Activated T-helper 2 cell treated with anti-CD3 and anti-CD28 coated beads, Interferon-gamma antibody, Interleukin-2, Interleukin-4, amounts not matched to agents 10 μg/mL and 5 μg/mL and 100 μg/mL, durations not matched to agents 14 hours and 24 hours and 36 hours (primary cell): Measurements from ENCODE around the gene CCDC171. TPM values are rescaled to one million over a fixed set of nuclear protein-coding genes. Genes with fewer than 3 reads are reported as not detected.
"Not testable (repeated sequence)": the region's sequence is repeated elsewhere in the genome, so short reads cannot be mapped to it uniquely, and the experiment has no call there.

Experiments used
- DNase-seq: peaks from one replicate; pipeline ENCODE4 v3.0.0; 2021; ENCODE audit warnings: low spot score
- H3K27ac Mint-ChIP-seq: one replicate; pipeline ENCODE4 v1.8.0; 2021; ENCODE audit warnings: mixed read lengths
- H3K27me3 Mint-ChIP-seq: one replicate; pipeline ENCODE4 v1.8.0; 2021; ENCODE audit warnings: low read depth, mixed read lengths
- H3K36me3 Mint-ChIP-seq: one replicate; pipeline ENCODE4 v1.8.0; 2021; ENCODE audit warnings: low read depth, mixed read lengths
- H3K4me1 Mint-ChIP-seq: one replicate; pipeline ENCODE4 v1.8.0; 2021; ENCODE audit warnings: low read depth, mixed read lengths
- H3K4me3 Mint-ChIP-seq: one replicate; pipeline ENCODE4 v1.8.0; 2021; ENCODE audit warnings: low read depth, mild to moderate bottlenecking, moderate library complexity, mixed read lengths
- H3K9me3 Mint-ChIP-seq: one replicate; pipeline ENCODE4 v1.8.0; 2021; ENCODE audit warnings: mixed read lengths
- intact Hi-C: fragments of 100-400 bp; cut with micrococcal nuclease; formaldehyde crosslinking; loops from one replicate; pipeline ENCODE4 v1.15.1; 2023
- total RNA-seq: library from RNA; stranded (reverse); gene quantifications from 2 replicates; pipeline ENCODE4 v1.2.3, GENCODE V29; 2022

The CCDC171 gene
- total RNA-seq, 1 donor from 2014 or later = 1.8 TPM

DNA sequence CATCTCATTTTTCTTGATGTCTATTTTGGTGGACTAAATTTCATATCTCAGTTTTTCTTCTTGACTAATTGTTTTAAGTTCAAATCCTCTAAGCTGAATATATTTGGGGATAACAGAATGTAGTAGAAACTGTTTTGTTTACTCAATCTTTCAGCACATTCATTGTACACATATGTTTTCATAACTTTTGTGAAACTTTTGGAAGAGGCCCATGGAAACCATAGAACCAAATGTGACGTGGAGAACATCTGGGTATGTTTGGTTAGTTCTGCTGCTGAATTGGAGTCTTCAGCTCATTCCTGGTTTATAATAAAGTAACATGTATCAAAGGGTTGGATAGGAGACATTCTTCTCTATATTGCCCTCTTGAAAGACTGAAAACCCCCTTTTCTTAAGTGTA is 88.4 kb downstream of the CCDC171 start:
- no peak for DNase-seq
- no peak overlapping the region for H3K27ac Mint-ChIP-seq
- no peaks in the 10 kb centered on the region for H3K4me1 Mint-ChIP-seq
- H3K36me3 Mint-ChIP-seq = no peaks in the 10 kb centered on the region
- peaks cover 1% of the 10 kb centered on the region for H3K27me3 Mint-ChIP-seq
- intact Hi-C loops = no loop called here
- no peak overlapping the region for H3K4me3 Mint-ChIP-seq
- H3K9me3 Mint-ChIP-seq = no peaks in the 10 kb centered on the region

DNA sequence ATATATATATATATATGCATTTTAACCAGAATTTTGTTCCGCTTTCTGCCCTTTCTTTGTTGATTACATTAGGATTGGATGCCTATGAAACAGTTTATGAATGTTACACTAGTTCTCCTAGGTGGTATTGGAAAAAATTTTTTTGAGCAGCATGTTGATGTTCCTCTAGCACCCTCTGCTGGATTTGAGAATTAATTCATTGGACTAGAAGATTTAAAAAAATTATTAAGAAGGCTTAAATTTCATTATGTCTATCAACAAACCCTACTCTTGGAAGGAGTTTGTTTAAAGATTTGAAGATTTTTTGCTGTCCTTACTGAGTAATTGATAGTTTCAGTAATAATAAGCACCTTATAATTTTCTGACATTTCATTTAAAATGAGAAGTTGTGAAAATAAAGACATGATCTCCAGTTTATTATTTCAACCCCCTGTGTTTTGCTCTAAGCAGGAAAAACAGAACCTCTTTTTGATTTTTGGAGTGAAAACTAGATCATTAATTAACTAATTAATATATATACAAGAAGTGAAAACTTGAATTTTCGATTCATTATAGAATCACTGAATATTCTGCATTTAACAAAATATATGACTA is 89.6 kb downstream of the CCDC171 start:
- no peak for DNase-seq
- intact Hi-C loops = no loop called here
- Mint-ChIP-seq H3K27me3 (peaks cover 1% of the 10 kb centered on the region), H3K27ac (no peak overlapping the region), H3K36me3 (no peaks in the 10 kb centered on the region), H3K9me3 (no peaks in the 10 kb centered on the region), H3K4me3 (no peak overlapping the region), H3K4me1 (no peaks in the 10 kb centered on the region)

DNA sequence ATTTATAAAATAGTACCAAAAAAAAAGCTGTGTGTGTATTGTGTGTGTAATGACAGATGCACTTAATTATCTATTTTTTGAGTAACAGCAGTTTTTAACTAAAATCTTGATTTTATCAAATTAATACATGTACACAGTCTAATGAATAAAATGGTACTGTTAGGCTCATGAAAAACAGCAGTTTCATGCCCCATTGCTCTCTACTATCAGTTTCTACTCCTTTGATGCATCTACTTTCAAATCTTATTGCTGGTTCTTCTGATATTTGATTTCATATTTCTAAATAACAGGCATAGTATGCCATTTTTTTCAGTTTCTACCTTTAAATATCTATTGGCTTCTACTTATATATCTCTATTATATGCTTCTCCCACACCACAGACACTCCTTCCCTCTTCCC is 117.4 kb downstream of the CCDC171 start:
- Mint-ChIP-seq H3K9me3 (no peaks in the 10 kb centered on the region), H3K27ac (no peak overlapping the region), H3K36me3 (no peaks in the 10 kb centered on the region), H3K27me3 (no peaks in the 10 kb centered on the region), H3K4me1 (no peaks in the 10 kb centered on the region), H3K4me3 (no peak overlapping the region)
- intact Hi-C loops = no loop called here
- no peak for DNase-seq

DNA sequence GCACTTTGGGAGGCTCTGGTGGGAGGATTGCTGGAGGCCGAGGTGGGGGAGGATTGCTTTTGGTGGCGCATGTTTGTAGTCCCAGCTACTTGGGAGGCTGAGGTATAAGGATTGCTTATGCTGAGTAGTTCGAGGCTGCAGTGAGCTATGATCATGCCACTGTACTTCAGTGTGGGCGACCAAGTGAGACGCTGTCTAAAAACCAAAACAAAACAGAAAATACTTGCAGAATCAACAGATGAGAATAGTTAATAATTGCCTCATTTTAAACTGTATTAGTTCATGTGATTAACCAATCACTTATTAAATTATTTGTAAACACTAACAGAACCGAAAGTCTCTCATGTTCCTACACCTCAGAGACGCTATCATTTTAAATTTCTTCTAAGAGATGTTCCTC is 118.1 kb downstream of the CCDC171 start:
- Mint-ChIP-seq H3K36me3 (no peaks in the 10 kb centered on the region), H3K4me1 (no peaks in the 10 kb centered on the region), H3K27me3 (no peaks in the 10 kb centered on the region), H3K9me3 (no peaks in the 10 kb centered on the region), H3K27ac (no peak overlapping the region), H3K4me3 (no peak overlapping the region)
- intact Hi-C loops = no loop called here
- no peak for DNase-seq

DNA sequence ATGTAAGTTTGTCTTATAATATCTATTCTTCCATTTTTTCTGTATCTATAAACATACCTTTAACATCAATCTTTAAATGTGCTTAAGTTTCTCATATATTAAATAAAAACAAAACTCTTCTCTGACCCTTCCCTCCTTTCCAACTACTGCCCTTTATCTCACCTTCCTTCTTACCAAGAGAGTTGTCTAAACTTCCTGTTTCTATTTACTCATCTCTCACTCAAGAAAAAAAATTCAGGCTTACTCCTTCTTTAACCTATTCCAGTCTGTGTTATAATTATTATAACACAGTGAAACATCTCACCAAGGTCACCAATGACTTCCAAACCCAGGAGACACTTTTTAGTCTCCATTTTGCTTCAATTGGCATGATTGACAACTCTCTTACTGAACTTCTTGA is 140.9 kb downstream of the CCDC171 start:
- Mint-ChIP-seq H3K27ac (no peak overlapping the region), H3K36me3 (no peaks in the 10 kb centered on the region), H3K9me3 (no peaks in the 10 kb centered on the region), H3K27me3 (no peaks in the 10 kb centered on the region), H3K4me1 (no peaks in the 10 kb centered on the region), H3K4me3 (no peak overlapping the region)
- DNase-seq = no peak
- intact Hi-C loops = no loop called here

DNA sequence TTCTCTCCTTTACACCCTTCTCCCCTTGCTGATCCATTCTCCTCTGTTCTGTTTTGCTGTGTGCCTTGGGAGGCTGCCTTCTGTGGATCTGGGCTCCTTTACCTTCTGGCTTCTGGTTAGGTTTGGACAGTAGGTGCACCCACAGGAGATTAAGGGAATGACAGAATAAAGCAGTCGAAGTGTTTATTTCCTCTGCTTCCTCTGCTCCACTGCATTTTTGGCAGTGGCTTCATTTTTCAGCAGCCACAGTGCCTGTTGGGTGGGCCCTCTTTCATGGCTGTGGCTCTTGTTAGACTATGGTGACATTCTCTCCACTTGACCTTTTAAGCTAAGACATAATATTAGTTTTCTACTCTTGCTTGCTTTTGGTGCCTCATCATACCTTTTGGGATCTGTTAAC is 144.1 kb downstream of the CCDC171 start:
- Mint-ChIP-seq H3K36me3 (no peaks in the 10 kb centered on the region), H3K4me3 (no peak overlapping the region), H3K4me1 (no peaks in the 10 kb centered on the region), H3K27ac (no peak overlapping the region), H3K27me3 (no peaks in the 10 kb centered on the region), H3K9me3 (no peaks in the 10 kb centered on the region)
- intact Hi-C loops = no loop called here
- no peak for DNase-seq

DNA sequence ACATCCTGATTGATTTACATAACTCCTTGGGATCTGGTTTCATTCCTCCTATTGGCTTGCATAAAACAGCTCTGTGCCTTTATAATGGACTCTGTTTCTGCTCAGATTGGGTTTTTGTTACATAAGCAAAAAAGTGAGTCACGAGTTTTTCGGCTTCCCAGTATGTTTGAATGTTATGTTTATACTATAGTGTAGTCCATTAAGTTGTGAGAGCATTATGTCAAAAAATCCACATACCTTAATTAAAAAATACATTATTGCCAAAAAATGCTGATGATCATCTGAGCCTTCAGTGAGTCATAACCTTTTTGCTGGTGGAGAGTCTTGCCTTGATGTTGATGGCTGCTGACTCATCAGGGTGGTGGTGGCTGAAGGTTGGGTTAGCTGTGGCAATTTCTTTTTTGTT is 144.6 kb downstream of the CCDC171 start:
- Mint-ChIP-seq H3K9me3 (no peaks in the 10 kb centered on the region), H3K4me1 (no peaks in the 10 kb centered on the region), H3K27me3 (no peaks in the 10 kb centered on the region), H3K27ac (no peak overlapping the region), H3K4me3 (no peak overlapping the region), H3K36me3 (no peaks in the 10 kb centered on the region)
- DNase-seq = no peak
- intact Hi-C loops = no loop called here

DNA sequence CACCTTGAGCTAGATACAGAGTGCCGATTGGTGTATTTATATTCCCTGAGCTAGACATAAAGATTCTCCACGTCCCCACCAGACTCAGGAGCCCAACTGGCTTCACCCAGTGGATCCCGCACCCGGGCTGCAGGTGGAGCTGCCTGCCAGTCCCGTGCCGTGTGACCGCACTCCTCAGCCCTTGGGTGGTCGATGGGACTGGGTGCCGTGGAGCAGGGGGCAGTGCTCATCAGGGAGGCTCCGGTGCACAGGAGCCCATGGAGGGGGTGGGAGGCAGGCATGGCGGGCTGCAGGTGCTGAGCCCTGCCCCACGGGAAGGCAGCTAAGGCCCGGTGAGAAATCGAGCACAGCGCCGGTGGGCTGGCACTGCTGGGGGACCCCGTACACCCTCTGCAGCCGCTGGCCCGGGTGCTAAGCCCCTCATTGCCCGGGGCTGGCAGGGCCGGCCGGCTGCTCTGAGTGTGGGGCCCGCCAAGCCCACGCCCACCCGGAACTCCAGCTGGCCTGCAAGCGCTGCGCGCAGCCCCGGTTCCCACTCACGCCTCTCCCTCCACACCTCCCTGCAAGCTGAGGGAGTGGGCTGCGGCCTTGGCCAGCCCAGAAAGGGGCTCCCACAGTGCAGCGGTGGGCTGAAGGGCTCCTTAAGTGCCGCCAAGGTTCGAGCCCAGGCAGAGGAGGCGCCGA is 147.2 kb downstream of the CCDC171 start:
- H3K27me3 Mint-ChIP-seq, DNase-seq, H3K27ac Mint-ChIP-seq, H3K9me3 Mint-ChIP-seq, H3K4me1 Mint-ChIP-seq, H3K36me3 Mint-ChIP-seq, H3K4me3 Mint-ChIP-seq, intact Hi-C loops: not testable (repeated sequence)

DNA sequence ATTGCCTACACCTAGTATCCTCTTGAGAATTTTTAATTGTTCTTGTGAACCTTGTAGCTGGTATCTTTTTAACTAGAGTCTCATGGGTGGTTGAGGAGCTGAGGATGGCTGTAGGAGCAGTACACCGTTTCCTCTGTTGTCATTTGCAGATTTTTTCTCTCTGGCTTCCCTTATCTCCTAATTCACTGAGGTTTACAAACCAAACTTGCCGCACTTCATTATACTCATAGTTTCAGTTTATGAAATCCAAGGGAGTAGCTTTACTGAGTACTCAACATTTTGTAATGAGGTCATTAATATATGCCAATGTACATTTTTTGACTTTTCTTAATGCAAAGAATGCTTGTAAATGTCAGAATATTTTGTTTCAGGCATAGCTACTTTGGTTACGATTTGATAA is 154.2 kb downstream of the CCDC171 start:
- DNase-seq = no peak
- no peaks in the 10 kb centered on the region for H3K27me3 Mint-ChIP-seq
- no peaks in the 10 kb centered on the region for H3K4me1 Mint-ChIP-seq
- no peak overlapping the region for H3K4me3 Mint-ChIP-seq
- H3K36me3 Mint-ChIP-seq = no peaks in the 10 kb centered on the region
- intact Hi-C loops = no loop called here
- H3K9me3 Mint-ChIP-seq = no peaks in the 10 kb centered on the region
- no peak overlapping the region for H3K27ac Mint-ChIP-seq

DNA sequence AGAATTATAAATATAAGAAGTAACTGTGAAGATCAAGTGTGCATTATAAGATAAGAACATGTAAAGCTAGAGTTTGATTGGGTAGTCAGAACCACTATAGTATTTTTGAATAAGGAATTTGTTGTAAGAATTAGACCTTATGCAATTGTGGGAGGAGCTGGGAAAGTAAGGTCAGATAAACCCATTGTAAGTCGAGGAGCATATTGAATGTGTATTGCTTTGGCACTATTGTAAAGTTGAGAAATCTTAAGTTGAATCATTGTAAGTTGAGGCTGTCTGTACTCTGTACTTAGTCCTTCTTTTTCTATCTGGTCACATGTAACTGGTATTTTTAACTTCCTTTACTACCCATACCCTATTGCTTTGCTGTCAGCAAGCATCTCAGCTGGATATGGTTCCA is 158.7 kb downstream of the CCDC171 start:
- intact Hi-C loops = no loop called here
- Mint-ChIP-seq H3K4me3 (no peak overlapping the region), H3K4me1 (no peaks in the 10 kb centered on the region), H3K27ac (no peak overlapping the region), H3K27me3 (no peaks in the 10 kb centered on the region), H3K9me3 (no peaks in the 10 kb centered on the region), H3K36me3 (no peaks in the 10 kb centered on the region)
- DNase-seq = no peak

DNA sequence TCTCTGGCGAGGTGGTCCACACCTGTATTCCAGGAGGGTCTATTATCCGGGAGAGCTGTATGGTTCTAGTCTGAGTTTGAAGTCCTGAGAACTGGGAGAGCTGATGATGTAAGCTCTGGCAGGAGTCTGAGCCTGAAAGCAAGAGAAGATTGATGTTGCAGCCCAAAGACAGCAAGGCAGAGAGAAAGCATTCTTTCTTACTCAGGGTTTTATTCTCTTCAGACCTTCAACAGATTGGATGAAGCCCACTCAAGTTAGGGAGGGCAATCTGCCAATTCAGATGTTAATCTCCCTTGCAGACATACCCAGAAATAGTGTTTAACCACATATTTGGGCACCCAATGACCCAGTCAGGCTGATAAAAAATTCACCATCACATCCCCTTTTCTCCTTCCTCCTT is 159.1 kb downstream of the CCDC171 start:
- no peak for DNase-seq
- Mint-ChIP-seq H3K27ac (no peak overlapping the region), H3K9me3 (no peaks in the 10 kb centered on the region), H3K36me3 (no peaks in the 10 kb centered on the region), H3K4me1 (no peaks in the 10 kb centered on the region), H3K4me3 (no peak overlapping the region), H3K27me3 (no peaks in the 10 kb centered on the region)
- intact Hi-C loops = no loop called here

DNA sequence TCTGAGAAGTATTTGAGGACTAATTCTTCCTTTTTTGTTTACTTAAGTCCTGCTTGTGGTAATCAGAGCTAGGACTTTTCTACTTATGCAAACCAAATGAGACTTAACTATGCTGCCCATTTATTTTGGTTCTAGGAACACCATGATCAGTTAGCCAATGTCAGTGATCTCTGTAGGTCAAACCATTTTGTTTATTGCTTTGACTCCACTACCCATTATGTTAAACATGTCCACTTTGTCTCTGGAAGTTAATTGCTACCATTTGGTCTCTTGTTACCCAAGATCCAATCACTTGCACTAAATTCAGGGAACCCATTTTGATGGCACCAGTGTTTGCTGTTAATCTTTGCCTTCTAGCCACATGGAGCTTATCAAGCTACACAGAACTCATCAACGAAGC is 161.9 kb downstream of the CCDC171 start:
- H3K4me3 Mint-ChIP-seq = no peak overlapping the region
- no peaks in the 10 kb centered on the region for H3K9me3 Mint-ChIP-seq
- no peaks in the 10 kb centered on the region for H3K27me3 Mint-ChIP-seq
- intact Hi-C loops = no loop called here
- no peaks in the 10 kb centered on the region for H3K4me1 Mint-ChIP-seq
- no peak overlapping the region for H3K27ac Mint-ChIP-seq
- DNase-seq = no peak
- H3K36me3 Mint-ChIP-seq = no peaks in the 10 kb centered on the region

DNA sequence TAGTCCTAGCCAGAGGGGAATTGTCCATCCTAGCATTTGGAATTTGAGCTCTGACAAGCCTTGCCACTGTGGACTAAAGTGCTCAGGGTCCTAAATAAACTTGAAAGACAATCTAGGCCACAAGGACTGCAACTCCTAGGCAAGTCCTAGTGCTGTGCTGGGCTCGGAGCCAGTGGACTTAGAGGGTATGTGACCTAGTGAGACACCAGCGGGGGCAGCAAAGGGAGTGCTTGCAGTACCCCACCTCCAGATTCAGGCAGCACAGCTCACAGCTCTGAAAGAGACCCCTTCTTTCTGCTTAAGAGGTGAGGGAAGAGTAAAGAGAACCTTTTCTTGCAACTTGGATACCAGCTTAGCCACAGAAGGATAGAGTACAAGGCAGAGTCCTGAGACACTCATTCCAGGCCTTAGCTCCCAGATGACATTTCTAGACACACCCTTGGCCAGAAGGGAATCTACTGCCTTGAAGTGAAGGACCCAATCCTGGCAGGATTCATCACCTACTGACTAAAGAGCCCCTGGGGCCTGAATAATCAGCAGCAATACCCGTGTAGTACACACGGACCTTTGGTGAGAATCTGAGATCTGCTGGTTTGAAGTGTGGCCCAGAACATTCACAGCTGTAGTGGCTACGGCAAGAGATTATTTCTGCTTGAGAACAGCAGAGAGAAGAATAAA is 164.6 kb downstream of the CCDC171 start:
- H3K27me3 Mint-ChIP-seq = no peaks in the 10 kb centered on the region
- H3K4me1 Mint-ChIP-seq = no peaks in the 10 kb centered on the region
- no peak overlapping the region for H3K27ac Mint-ChIP-seq
- intact Hi-C loops = no loop called here
- DNase-seq = no peak
- H3K9me3 Mint-ChIP-seq = no peaks in the 10 kb centered on the region
- H3K36me3 Mint-ChIP-seq = no peaks in the 10 kb centered on the region
- H3K4me3 Mint-ChIP-seq = no peak overlapping the region
